Esophagus squamous epithelium (tissue), 4 donors: ENCODE measurements around the gene GSG1L.

ENCODE experiments used
- POLR2A ChIP-seq, 4 donors: fragments of 450-650 bp; IDR thresholded peaks; one replicate each; pipeline ENCODE4 v1.6.1; 2017; ENCODE audit warnings: antibody characterized with exemption in 4 of 4, mild to moderate bottlenecking in 4 of 4, moderate library complexity in 3 of 4
- TF ChIP-seq, protein P1 (sequence below), 6 experiments: fragments of 450-650 bp in 4 of 6; fragments of 200-600 bp in 2 of 6; sonication (generic) in 2 of 6; IDR thresholded peaks; one replicate each; pipeline ENCODE4 v1.5.1; 2016 to 2019; ENCODE audit warnings: antibody characterized with exemption in 6 of 6, mild to moderate bottlenecking in 4 of 6, moderate library complexity in 4 of 6

DNA sequence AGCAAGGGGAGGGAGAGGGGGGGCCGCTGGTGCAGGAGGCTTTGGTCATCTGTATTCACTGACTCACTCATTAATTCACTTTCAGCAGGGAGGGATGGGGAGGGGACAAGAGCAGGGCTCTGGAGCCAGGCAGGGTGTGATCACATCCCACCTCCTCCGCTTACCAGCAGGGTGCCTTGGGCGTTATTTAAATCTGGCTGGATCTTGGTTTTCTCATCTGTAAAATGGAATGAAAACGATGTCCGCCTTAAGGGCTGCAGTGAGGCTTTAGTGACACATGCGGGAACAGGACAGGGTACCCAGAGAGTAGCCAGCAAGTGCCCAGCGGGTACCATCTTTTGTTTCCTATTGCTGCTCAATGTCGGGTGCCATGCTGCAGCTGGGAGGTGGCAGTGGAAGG is 161.0 kb downstream of the GSG1L start:
- TF ChIP-seq, protein P1, sequence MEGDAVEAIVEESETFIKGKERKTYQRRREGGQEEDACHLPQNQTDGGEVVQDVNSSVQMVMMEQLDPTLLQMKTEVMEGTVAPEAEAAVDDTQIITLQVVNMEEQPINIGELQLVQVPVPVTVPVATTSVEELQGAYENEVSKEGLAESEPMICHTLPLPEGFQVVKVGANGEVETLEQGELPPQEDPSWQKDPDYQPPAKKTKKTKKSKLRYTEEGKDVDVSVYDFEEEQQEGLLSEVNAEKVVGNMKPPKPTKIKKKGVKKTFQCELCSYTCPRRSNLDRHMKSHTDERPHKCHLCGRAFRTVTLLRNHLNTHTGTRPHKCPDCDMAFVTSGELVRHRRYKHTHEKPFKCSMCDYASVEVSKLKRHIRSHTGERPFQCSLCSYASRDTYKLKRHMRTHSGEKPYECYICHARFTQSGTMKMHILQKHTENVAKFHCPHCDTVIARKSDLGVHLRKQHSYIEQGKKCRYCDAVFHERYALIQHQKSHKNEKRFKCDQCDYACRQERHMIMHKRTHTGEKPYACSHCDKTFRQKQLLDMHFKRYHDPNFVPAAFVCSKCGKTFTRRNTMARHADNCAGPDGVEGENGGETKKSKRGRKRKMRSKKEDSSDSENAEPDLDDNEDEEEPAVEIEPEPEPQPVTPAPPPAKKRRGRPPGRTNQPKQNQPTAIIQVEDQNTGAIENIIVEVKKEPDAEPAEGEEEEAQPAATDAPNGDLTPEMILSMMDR (IDR thresholded peaks at IDR 0.05): no peak
- TF ChIP-seq POLR2A (IDR thresholded peaks at IDR 0.05): no peak
